Adipose tissue (tissue), 3 donors: ENCODE measurements around the gene GTPBP6. TPM values are rescaled to one million over a fixed set of nuclear protein-coding genes. Genes with fewer than 3 reads are reported as not detected.
"Not testable (repeated sequence)": the region's sequence is repeated elsewhere in the genome, so short reads cannot be mapped to it uniquely, and the experiment has no call there.

Experiments used
- H3K27ac ChIP-seq: one replicate; pipeline ENCODE4 v1.5.1; 2013; ENCODE audit warnings: low read depth, low read length
- WGBS, 3 donors: extraction: QIAGEN DNeasy Blood & Tissue Kit; methylation state at CpG; one replicate each; pipeline ENCODE4 v1.1.7; 2013; 5-methylcytosine and 5-hydroxymethylcytosine counted together
- polyA plus RNA-seq, 3 donors: library from polyadenylated mRNA; stranded (reverse); fragments of 200-250 nt; gene quantifications; one replicate each; pipeline ENCODE4 v1.2.3, GENCODE V29; 2013
- donor health status: healthy with polysubstance abuse.
- donor health status: Bipolar disorder and iron deficiency.
- donor health status: healthy.

The GTPBP6 gene
- polyA plus RNA-seq, 3 donors: 50.1 to 73.9 (median 53.2) TPM

- WGBS, 3 donors: 91 to 98% (median 95%) methylated on average over 37 to 52 of the region's 52 CpGs
These were observed 22.2 kb upstream of the GTPBP6 start for GRCh38 chrX:340641-341423.

GRCh38 chrX:340121-340520 is 21.5 kb upstream of the GTPBP6 start:
- WGBS, 3 donors: 86 to 98% (median 89%) methylated on average over 8 to 16 of the region's 24 CpGs
- no peak overlapping the region for H3K27ac ChIP-seq

More at GRCh38 chrX:340641-341423, 22.2 kb upstream of the GTPBP6 start:
- H3K27ac ChIP-seq: no peak overlapping the region

GRCh38 chrX:338836-339400 is 20.3 kb upstream of the GTPBP6 start:
- whole genome bisulfite sequencing, 3 donors: 94 to 97% (median 95%) methylated on average over 43 to 44 of the region's 44 CpGs
- H3K27ac ChIP-seq: no peak overlapping the region

- 92 to 94% (median 93%) methylated on average over 39 to 53 of the region's 53 CpGs for WGBS, 3 donors
- H3K27ac ChIP-seq: no peak overlapping the region
These were observed 19.8 kb upstream of the GTPBP6 start for GRCh38 chrX:338281-338835.

GRCh38 chrX:337331-337831 is 18.8 kb upstream of the GTPBP6 start:
- WGBS, 3 donors: 88 to 89% (median 89%) methylated on average over 38 of the region's 38 CpGs
- H3K27ac ChIP-seq: no peak overlapping the region

GRCh38 chrX:336227-336626 is 17.6 kb upstream of the GTPBP6 start:
- H3K27ac ChIP-seq: no peak overlapping the region
- 87 to 91% (median 88%) methylated on average over 21 of the region's 21 CpGs for WGBS, 3 donors

- H3K27ac ChIP-seq: no peak overlapping the region
- WGBS, 3 donors: 96 to 98% (median 98%) methylated on average over 17 of the region's 17 CpGs
These were observed 17.2 kb upstream of the GTPBP6 start for GRCh38 chrX:335758-336155.

- WGBS, 3 donors: 97% methylated on average over 44 to 47 of the region's 47 CpGs
- no peak overlapping the region for H3K27ac ChIP-seq
These were observed 16.6 kb upstream of the GTPBP6 start for GRCh38 chrX:334971-335757.

- 91 to 98% (median 97%) methylated on average over 48 to 53 of the region's 53 CpGs for WGBS, 3 donors
- no peak overlapping the region for H3K27ac ChIP-seq
These were observed 15.8 kb upstream of the GTPBP6 start for GRCh38 chrX:334331-334891.

GRCh38 chrX:333611-334311 is 15.2 kb upstream of the GTPBP6 start:
- H3K27ac ChIP-seq: no peak overlapping the region
- 93 to 94% (median 93%) methylated on average over 44 to 51 of the region's 51 CpGs for WGBS, 3 donors

GRCh38 chrX:332916-333610 is 14.5 kb upstream of the GTPBP6 start:
- no peak overlapping the region for H3K27ac ChIP-seq
- 92 to 94% (median 94%) methylated on average over 30 to 33 of the region's 33 CpGs for WGBS, 3 donors

GRCh38 chrX:332496-332860 is 13.9 kb upstream of the GTPBP6 start:
- WGBS, 3 donors: 88 to 94% (median 92%) methylated on average over 22 to 23 of the region's 23 CpGs
- no peak overlapping the region for H3K27ac ChIP-seq

GRCh38 chrX:331825-332495 is 13.4 kb upstream of the GTPBP6 start:
- WGBS, 3 donors: 48 to 63% (median 61%) methylated on average over 30 to 35 of the region's 35 CpGs
- H3K27ac ChIP-seq: no peak overlapping the region

- no peak overlapping the region for H3K27ac ChIP-seq
- WGBS, 3 donors: 2 to 24% (median 7%) methylated on average over 43 to 51 of the region's 51 CpGs
These were observed 12.7 kb upstream of the GTPBP6 start for GRCh38 chrX:331151-331824.

- no peak overlapping the region for H3K27ac ChIP-seq
- WGBS, 3 donors: 3 to 42% (median 20%) methylated on average over 15 to 28 of the region's 28 CpGs
These were observed 12.1 kb upstream of the GTPBP6 start for GRCh38 chrX:330726-331150.

- not testable (repeated sequence) for H3K27ac ChIP-seq
- 67 to 74% (median 72%) methylated on average over 29 of the region's 29 CpGs for WGBS, 3 donors
These were observed 11.6 kb upstream of the GTPBP6 start for GRCh38 chrX:330141-330725.
